SU-DHL-6 (cell line): ENCODE results near the gene CCDC85C.
"Not testable (repeated sequence)": the region's sequence is repeated elsewhere in the genome, so short reads cannot be mapped to it uniquely, and the experiment has no call there.

Source experiments
- H2AFZ ChIP-seq: fragments of 200-600 bp; sonication (generic); 2 replicates; pipeline ENCODE4 v1.6.1; 2014; ENCODE audit warnings: low read depth, mild to moderate bottlenecking, moderate library complexity, mixed read lengths, antibody characterized with exemption, low read length; ENCODE audit not compliant: severe bottlenecking
- H3F3A ChIP-seq: fragments of 200-600 bp; shearing (Covaris generic); 2 replicates; pipeline ENCODE4 v1.6.0; 2016; ENCODE audit warnings: antibody characterized with exemption, mild to moderate bottlenecking; ENCODE audit not compliant: insufficient read depth
- H3K27ac ChIP-seq: fragments of 200-600 bp; sonication (generic); 2 replicates; pipeline ENCODE4 v1.5.1; 2016; ENCODE audit warnings: low read depth, mild to moderate bottlenecking, low read length, moderate library complexity, mixed read lengths
- H3K27me3 ChIP-seq: fragments of 200-600 bp; sonication (generic), shearing (Covaris generic); 2 replicates; pipeline ENCODE4 v1.6.0; 2014; ENCODE audit warnings: mild to moderate bottlenecking, low read length
- H3K36me3 ChIP-seq: fragments of 200-600 bp; sonication (generic); 2 replicates; pipeline ENCODE4 v1.6.1; 2014; ENCODE audit warnings: mild to moderate bottlenecking, low read length, mixed read lengths
- H3K4me2 ChIP-seq: fragments of 300-600, 200-600 bp; shearing (Covaris generic), sonication (generic); 2 replicates; pipeline ENCODE4 v1.6.0; 2014; ENCODE audit warnings: low read length, low read depth, mild to moderate bottlenecking; ENCODE audit not compliant: poor library complexity, severe bottlenecking
- H3K4me3 ChIP-seq: fragments of 200-600 bp; sonication (generic); 2 replicates; pipeline ENCODE4 v1.5.1; 2014; ENCODE audit warnings: antibody characterized with exemption, low read length, mild to moderate bottlenecking, mixed read lengths; ENCODE audit not compliant: insufficient read depth, poor library complexity, severe bottlenecking
- H3K79me2 ChIP-seq: fragments of 200-600 bp; sonication (generic); 2 replicates; pipeline ENCODE4 v1.6.1; 2014; ENCODE audit warnings: mild to moderate bottlenecking, low read length, moderate library complexity; ENCODE audit not compliant: insufficient read depth
- H3K9ac ChIP-seq: fragments of 200-600 bp; sonication (generic); 2 replicates; pipeline ENCODE4 v1.7.0; 2014; ENCODE audit warnings: mild to moderate bottlenecking, low read length
- H3K9me2 ChIP-seq: fragments of 200-600 bp; sonication (generic); replicated peaks from 2 replicates; pipeline ENCODE4 v1.6.1; 2014; ENCODE audit warnings: low read length; ENCODE audit not compliant: insufficient read depth
- H3K9me3 ChIP-seq: fragments of 200-600 bp; sonication (generic); 2 replicates; pipeline ENCODE4 v1.6.1; 2014; ENCODE audit warnings: low read length, mixed read lengths; ENCODE audit not compliant: insufficient read depth
- H4K20me1 ChIP-seq: fragments of 200-600 bp; sonication (generic); 2 replicates; pipeline ENCODE4 v1.6.1; 2014; ENCODE audit warnings: low read depth, mild to moderate bottlenecking, antibody characterized with exemption, low read length, moderate library complexity, mixed read lengths
- EZH2phosphoT487 ChIP-seq: fragments of 200-600 bp; sonication (generic), shearing (Covaris generic); conservative IDR thresholded peaks from 2 replicates; pipeline ENCODE4 v1.6.1; 2018; ENCODE audit warnings: mild to moderate bottlenecking, antibody characterized with exemption, low read length, moderate library complexity, mixed read lengths
- TF ChIP-seq, protein P1 (sequence below): fragments of 200-600 bp; sonication (generic); IDR thresholded peaks from one replicate; pipeline ENCODE4 v1.5.1; 2017; ENCODE audit warnings: antibody characterized with exemption, mild to moderate bottlenecking, low read length, moderate library complexity; ENCODE audit not compliant: insufficient read depth, poor library complexity, severe bottlenecking

Gene CCDC85C

DNA sequence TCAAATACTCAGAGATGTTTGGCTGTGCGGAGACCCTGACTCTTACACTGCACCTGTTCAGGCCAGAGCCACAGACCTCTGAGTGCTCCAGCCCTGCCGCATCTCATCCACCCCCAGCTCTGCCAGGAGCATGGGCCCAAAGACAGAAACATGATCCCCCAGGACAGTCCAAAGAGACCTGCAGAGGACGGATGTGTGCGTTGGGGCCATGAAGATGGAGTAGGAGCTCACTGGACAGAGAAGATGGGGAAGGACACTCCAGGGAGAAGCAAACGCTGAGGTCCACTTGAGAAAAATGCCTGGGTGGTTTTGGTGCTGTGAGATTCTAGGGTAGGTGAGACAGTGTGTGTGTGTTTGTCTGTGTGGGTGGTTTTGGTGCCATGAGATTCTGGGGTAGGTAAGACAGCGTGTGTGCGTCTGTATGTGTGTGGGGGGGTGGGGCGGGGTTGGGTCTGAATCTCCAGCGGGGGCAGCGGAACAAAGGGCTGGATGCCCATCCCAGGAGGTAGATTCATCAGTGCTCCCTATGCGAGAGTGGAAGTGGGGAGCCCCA is 40.1 kb upstream of the CCDC85C start:
- H3K9me2 ChIP-seq, result no peaks in the 10 kb centered on the region
- no peak overlapping the region for H3K9ac ChIP-seq
- no peaks in the 10 kb centered on the region for H3K27me3 ChIP-seq
- H3K9me3 ChIP-seq, result no peaks in the 10 kb centered on the region
- no peaks in the 10 kb centered on the region for H4K20me1 ChIP-seq
- no peak overlapping the region for H3K4me3 ChIP-seq
- H3F3A ChIP-seq, result no peaks in the 10 kb centered on the region
- H3K27ac ChIP-seq, result no peak overlapping the region
- H3K36me3 ChIP-seq, result no peaks in the 10 kb centered on the region
- no peak for TF ChIP-seq EZH2phosphoT487
- H3K4me2 ChIP-seq, result no peak overlapping the region
- no peaks in the 10 kb centered on the region for H3K79me2 ChIP-seq
- no peak overlapping the region for H2AFZ ChIP-seq

GRCh38 chr14:99643343-99643742 is 39.3 kb upstream of the CCDC85C start:
- no peak overlapping the region for H3K4me3 ChIP-seq
- no peaks in the 10 kb centered on the region for H3K79me2 ChIP-seq
- H3K9me3 ChIP-seq, result no peaks in the 10 kb centered on the region
- H2AFZ ChIP-seq, result no peak overlapping the region
- H3K27me3 ChIP-seq, result no peaks in the 10 kb centered on the region
- no peak overlapping the region for H3K4me2 ChIP-seq
- H3F3A ChIP-seq, result no peaks in the 10 kb centered on the region
- H3K9ac ChIP-seq, result no peak overlapping the region
- no peaks in the 10 kb centered on the region for H3K36me3 ChIP-seq
- H3K9me2 ChIP-seq, result no peaks in the 10 kb centered on the region
- H4K20me1 ChIP-seq, result no peaks in the 10 kb centered on the region
- no peak overlapping the region for H3K27ac ChIP-seq
- TF ChIP-seq, protein P1, sequence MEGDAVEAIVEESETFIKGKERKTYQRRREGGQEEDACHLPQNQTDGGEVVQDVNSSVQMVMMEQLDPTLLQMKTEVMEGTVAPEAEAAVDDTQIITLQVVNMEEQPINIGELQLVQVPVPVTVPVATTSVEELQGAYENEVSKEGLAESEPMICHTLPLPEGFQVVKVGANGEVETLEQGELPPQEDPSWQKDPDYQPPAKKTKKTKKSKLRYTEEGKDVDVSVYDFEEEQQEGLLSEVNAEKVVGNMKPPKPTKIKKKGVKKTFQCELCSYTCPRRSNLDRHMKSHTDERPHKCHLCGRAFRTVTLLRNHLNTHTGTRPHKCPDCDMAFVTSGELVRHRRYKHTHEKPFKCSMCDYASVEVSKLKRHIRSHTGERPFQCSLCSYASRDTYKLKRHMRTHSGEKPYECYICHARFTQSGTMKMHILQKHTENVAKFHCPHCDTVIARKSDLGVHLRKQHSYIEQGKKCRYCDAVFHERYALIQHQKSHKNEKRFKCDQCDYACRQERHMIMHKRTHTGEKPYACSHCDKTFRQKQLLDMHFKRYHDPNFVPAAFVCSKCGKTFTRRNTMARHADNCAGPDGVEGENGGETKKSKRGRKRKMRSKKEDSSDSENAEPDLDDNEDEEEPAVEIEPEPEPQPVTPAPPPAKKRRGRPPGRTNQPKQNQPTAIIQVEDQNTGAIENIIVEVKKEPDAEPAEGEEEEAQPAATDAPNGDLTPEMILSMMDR, result no peak
- TF ChIP-seq EZH2phosphoT487, result no peak

- H3K27ac ChIP-seq, H3K4me2 ChIP-seq, H3K79me2 ChIP-seq, H4K20me1 ChIP-seq, H2AFZ ChIP-seq, H3K9me3 ChIP-seq, H3K27me3 ChIP-seq, H3F3A ChIP-seq, H3K36me3 ChIP-seq, H3K4me3 ChIP-seq, H3K9me2 ChIP-seq, H3K9ac ChIP-seq: not testable (repeated sequence)
Measured at GRCh38 chr14:99642771-99643170, 38.8 kb upstream of the CCDC85C start.

DNA sequence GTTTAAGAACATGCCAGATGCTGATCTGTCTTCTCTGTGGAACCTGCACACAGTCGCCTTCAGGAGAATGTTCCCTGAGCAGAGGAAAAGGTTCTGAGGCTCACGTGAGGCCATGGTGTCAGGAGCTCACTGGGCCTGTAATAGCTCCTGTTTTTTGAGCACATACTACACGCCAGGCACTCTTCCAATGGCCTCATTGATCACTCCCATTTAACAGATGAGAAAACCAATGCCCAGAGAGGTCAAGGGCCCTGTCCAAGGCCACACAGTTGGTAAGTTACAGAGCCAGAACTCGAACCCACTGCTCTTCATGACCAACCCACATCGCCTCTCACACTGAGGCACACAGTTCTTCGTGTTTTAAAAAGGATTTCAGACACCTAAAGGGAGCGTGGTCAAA is 33.6 kb upstream of the CCDC85C start:
- H4K20me1 ChIP-seq, result no peaks in the 10 kb centered on the region
- no peak overlapping the region for H3K4me3 ChIP-seq
- H3K4me2 ChIP-seq, result no peak overlapping the region
- H3K9me2 ChIP-seq, result no peaks in the 10 kb centered on the region
- no peak overlapping the region for H3K27ac ChIP-seq
- TF ChIP-seq, protein P1, result no peak
- no peak for TF ChIP-seq EZH2phosphoT487
- no peak overlapping the region for H3K9ac ChIP-seq
- no peaks in the 10 kb centered on the region for H3K36me3 ChIP-seq
- H2AFZ ChIP-seq, result no peak overlapping the region
- H3K9me3 ChIP-seq, result no peaks in the 10 kb centered on the region
- H3F3A ChIP-seq, result no peaks in the 10 kb centered on the region
- no peaks in the 10 kb centered on the region for H3K27me3 ChIP-seq
- H3K79me2 ChIP-seq, result no peaks in the 10 kb centered on the region
